Measurements from ENCODE around the gene LINC01488.

DNA sequence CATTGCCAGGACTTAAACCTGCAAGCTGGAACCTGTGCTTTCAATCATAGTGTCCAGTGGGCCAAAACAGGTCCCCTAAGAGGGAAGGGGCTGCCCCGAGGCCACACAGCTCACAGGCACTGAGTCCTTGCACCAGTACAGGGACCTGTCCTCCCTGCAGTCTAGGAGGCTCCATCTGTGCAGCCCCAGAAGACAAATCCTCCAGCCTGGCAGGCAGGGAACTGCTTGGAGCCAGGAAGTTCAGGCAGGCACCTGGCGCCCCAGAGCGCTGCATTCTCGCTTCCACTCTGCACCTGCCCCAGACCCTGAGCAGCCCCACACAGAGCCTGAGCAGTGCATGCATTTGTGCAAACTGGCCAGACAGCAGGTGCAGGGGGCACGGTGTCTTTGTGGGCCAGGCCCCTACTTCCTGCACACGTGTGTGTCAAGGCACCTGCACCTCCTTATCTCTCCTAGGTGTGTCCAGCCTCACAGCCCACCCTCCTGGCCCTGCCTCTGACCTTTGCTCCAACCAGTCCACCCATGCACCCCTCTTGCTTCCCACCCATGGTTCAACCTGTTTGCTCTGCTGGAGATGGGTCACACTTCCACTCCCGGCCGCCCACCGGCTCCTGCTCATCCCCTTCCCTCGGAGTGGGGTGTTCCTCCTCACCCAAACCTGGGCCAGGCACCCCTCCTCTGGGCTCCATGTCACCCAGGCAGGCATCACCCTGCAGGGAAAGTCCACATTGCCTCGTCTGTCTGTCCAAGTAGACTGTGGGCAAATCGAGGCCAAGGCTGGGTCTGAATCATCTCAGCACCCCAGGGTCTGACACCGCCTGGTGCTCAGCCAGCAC, 19.0 kb downstream of the LINC01488 start:
- TF ChIP-seq EZH2phosphoT487 (IDR thresholded peaks at IDR 0.05; ENCODE audit: insufficient read depth, low read depth): no peak
- no peak for TF ChIP-seq EZH2 (IDR thresholded peaks at IDR 0.05; ENCODE audit: insufficient read depth, poor library complexity, severe bottlenecking)

Data from GM23248 (cell line).